IPS-18c (cell line): ENCODE measurements around the gene TADA2B.
A peak's percentile ranks its signal among the peaks of the same experiment; 100 is the strongest.
"Not testable (repeated sequence)": the region's sequence is repeated elsewhere in the genome, so short reads cannot be mapped to it uniquely, and the experiment has no call there.

ENCODE experiments used
- H3K4me3 ChIP-seq: 2 replicates; pipeline ENCODE4 v1.7.0; 2013; ENCODE audit warnings: low read depth, mild to moderate bottlenecking, low read length, moderate library complexity; ENCODE audit not compliant: insufficient read depth
- H3K9me3 ChIP-seq: one replicate; pipeline ENCODE4 v1.6.1; 2013; ENCODE audit warnings: mild to moderate bottlenecking, low read length, moderate library complexity; ENCODE audit not compliant: control insufficient read depth, insufficient read depth

TADA2B gene

GRCh38 chr4:7066493-7066892, 23.3 kb downstream of the TADA2B start:
- H3K4me3 ChIP-seq, result peak overlapping the region; percentile 5; the same call in 1 of the 2 replicates
- H3K9me3 ChIP-seq, result no peaks in the 10 kb centered on the region

- Histone ChIP-seq H3K4me3 (peak overlapping the region; percentile 92), H3K9me3 (no peaks in the 10 kb centered on the region)
These were observed 23.9 kb downstream of the TADA2B start for GRCh38 chr4:7067126-7067451.

GRCh38 chr4:7067452-7068278, 24.5 kb downstream of the TADA2B start, which contains the start of gene GRPEL1:
TSS of gene GRPEL1 (minus strand) at chr4:7068064. CDS start at chr4:7068032, 32 bp downstream.
- no peaks in the 10 kb centered on the region for H3K9me3 ChIP-seq
- peak within 1 kb of the TSS; percentile 92 for H3K4me3 ChIP-seq

- Histone ChIP-seq H3K9me3 (no peaks in the 10 kb centered on the region), H3K4me3 (peak overlapping the region; percentile 79)
These were observed 25.2 kb downstream of the TADA2B start for GRCh38 chr4:7068279-7068842.

- H3K9me3 ChIP-seq, result no peaks in the 10 kb centered on the region
- peak overlapping the region; percentile 79 for H3K4me3 ChIP-seq
These were observed 25.7 kb downstream of the TADA2B start for GRCh38 chr4:7068883-7069282.

GRCh38 chr4:7070729-7071511, 27.7 kb downstream of the TADA2B start:
- no peak overlapping the region for H3K4me3 ChIP-seq
- no peaks in the 10 kb centered on the region for H3K9me3 ChIP-seq

- Histone ChIP-seq H3K4me3 (no peak overlapping the region), H3K9me3 (no peaks in the 10 kb centered on the region)
These were observed 29.9 kb downstream of the TADA2B start for GRCh38 chr4:7073059-7073458.

GRCh38 chr4:7073526-7074390, 30.6 kb downstream of the TADA2B start:
- H3K9me3 ChIP-seq, result no peaks in the 10 kb centered on the region
- H3K4me3 ChIP-seq, result no peak overlapping the region

- H3K9me3 ChIP-seq, result peaks cover 2% of the 10 kb centered on the region
- no peak overlapping the region for H3K4me3 ChIP-seq
These were observed 31.3 kb downstream of the TADA2B start for GRCh38 chr4:7074426-7074825.

- Histone ChIP-seq H3K9me3 (peaks cover 2% of the 10 kb centered on the region), H3K4me3 (no peak overlapping the region)
These were observed 33.0 kb downstream of the TADA2B start for GRCh38 chr4:7075962-7076695.

GRCh38 chr4:7076696-7077082, 33.5 kb downstream of the TADA2B start:
- H3K4me3 ChIP-seq, result no peak overlapping the region

GRCh38 chr4:7077371-7077770, 34.2 kb downstream of the TADA2B start:
- Histone ChIP-seq H3K9me3 (peaks cover 2% of the 10 kb centered on the region), H3K4me3 (no peak overlapping the region)

More at GRCh38 chr4:7076696-7077082, 33.5 kb downstream of the TADA2B start:
- H3K9me3 ChIP-seq, result peaks cover 2% of the 10 kb centered on the region

- H3K4me3 ChIP-seq, result no peak overlapping the region
These were observed 34.9 kb downstream of the TADA2B start for GRCh38 chr4:7078025-7078424.

GRCh38 chr4:7079483-7079882, 36.3 kb downstream of the TADA2B start:
- H3K4me3 ChIP-seq, H3K9me3 ChIP-seq: not testable (repeated sequence)

More at GRCh38 chr4:7078025-7078424, 34.9 kb downstream of the TADA2B start:
- H3K9me3 ChIP-seq, result peaks cover 2% of the 10 kb centered on the region

- H3K4me3 ChIP-seq, H3K9me3 ChIP-seq: not testable (repeated sequence)
These were observed 36.7 kb downstream of the TADA2B start for GRCh38 chr4:7079909-7080308.
